SK-N-SH treated with all-trans-retinoic acid at 6 μM for 48 hours (cell line): Measurements from ENCODE around the gene STX3.

Source experiments
- ATAC-seq: fragments of 200-7000 bp; cut with Tn5 transposase; 3 replicates; pipeline ENCODE4 v1.9.1; 2020; ENCODE audit warnings: mild to moderate bottlenecking, moderate library complexity
- ARNTL ChIP-seq: fragments of 450-650 bp; formaldehyde crosslinking; IDR thresholded peaks from 2 replicates; pipeline ENCODE4 v1.5.0; 2020; ENCODE audit warnings: low read depth, mild to moderate bottlenecking, moderate library complexity, borderline replicate concordance
- CREB5 ChIP-seq: fragments of 250-450 bp; sonication (Bioruptor Pico); IDR thresholded peaks from 2 replicates; pipeline ENCODE4 v1.5.1; 2020; ENCODE audit warnings: low read depth, mild to moderate bottlenecking, moderate library complexity
- CSDC2 ChIP-seq: fragments of 250-450 bp; sonication (Bioruptor Pico); IDR thresholded peaks from 2 replicates; pipeline ENCODE4 v1.5.0; 2020; ENCODE audit warnings: mild to moderate bottlenecking, moderate library complexity
- CSRNP3 ChIP-seq: fragments of 250-450 bp; sonication (Bioruptor Pico); IDR thresholded peaks from 2 replicates; pipeline ENCODE4 v1.5.1; 2021; ENCODE audit warnings: mild to moderate bottlenecking, moderate library complexity
- ESRRG ChIP-seq: fragments of 250-450 bp; sonication (Bioruptor Pico); IDR thresholded peaks from 2 replicates; pipeline ENCODE4 v1.6.1; 2021; ENCODE audit warnings: mild to moderate bottlenecking
- GLIS3 ChIP-seq: fragments of 250-450 bp; sonication (Bioruptor Pico); IDR thresholded peaks from 2 replicates; pipeline ENCODE4 v1.5.0; 2020; ENCODE audit warnings: mild to moderate bottlenecking, moderate library complexity
- ISL1 ChIP-seq: fragments of 250-450 bp; sonication (Bioruptor Pico); IDR thresholded peaks from 2 replicates; pipeline ENCODE4 v2.1.2; 2022; ENCODE audit warnings: mild to moderate bottlenecking, moderate library complexity
- OSR1 ChIP-seq: fragments of 250-450 bp; sonication (Bioruptor Pico); IDR thresholded peaks from 2 replicates; pipeline ENCODE4 v1.8.0; 2022; ENCODE audit warnings: moderate library complexity, mild to moderate bottlenecking, inconsistent platforms
- PATZ1 ChIP-seq: fragments of 250-450 bp; sonication (Bioruptor Pico); IDR thresholded peaks from 2 replicates; pipeline ENCODE4 v1.8.0; 2020; ENCODE audit warnings: mild to moderate bottlenecking, moderate library complexity, borderline replicate concordance
- POU6F1 ChIP-seq: fragments of 250-450 bp; sonication (Bioruptor Pico); IDR thresholded peaks from 2 replicates; pipeline ENCODE4 v1.8.0; 2021; ENCODE audit warnings: low read depth, mild to moderate bottlenecking, moderate library complexity, borderline replicate concordance
- PPARA ChIP-seq: fragments of 250-450 bp; sonication (Bioruptor Pico); IDR thresholded peaks from 2 replicates; pipeline ENCODE4 v1.5.0; 2020; ENCODE audit warnings: mild to moderate bottlenecking, borderline replicate concordance
- RARB ChIP-seq: fragments of 250-450 bp; sonication (Bioruptor Pico); IDR thresholded peaks from 2 replicates; pipeline ENCODE4 v1.8.0; 2021; ENCODE audit warnings: mild to moderate bottlenecking, moderate library complexity
- TCF4 ChIP-seq: fragments of 250-450 bp; sonication (Bioruptor Pico); IDR thresholded peaks from 2 replicates; pipeline ENCODE4 v1.8.0; 2021; ENCODE audit warnings: mild to moderate bottlenecking, moderate library complexity, borderline replicate concordance
- TOX ChIP-seq: fragments of 250-450 bp; sonication (Bioruptor Pico); IDR thresholded peaks from 2 replicates; pipeline ENCODE4 v1.8.0; 2021; ENCODE audit warnings: mild to moderate bottlenecking, moderate library complexity, borderline replicate concordance
- TSHZ2 ChIP-seq: fragments of 250-450 bp; sonication (Bioruptor Pico); IDR thresholded peaks from 2 replicates; pipeline ENCODE4 v1.5.0; 2020; ENCODE audit warnings: mild to moderate bottlenecking, moderate library complexity
- ZC3H10 ChIP-seq: fragments of 250-450 bp; sonication (Bioruptor Pico); IDR thresholded peaks from 2 replicates; pipeline ENCODE4 v1.5.1; 2021; ENCODE audit warnings: mild to moderate bottlenecking, moderate library complexity
- ZFP3 ChIP-seq: fragments of 250-450 bp; sonication (Bioruptor Pico); IDR thresholded peaks from 2 replicates; pipeline ENCODE4 v1.5.0; 2020; ENCODE audit warnings: mild to moderate bottlenecking, moderate library complexity
- ZFP30 ChIP-seq: fragments of 450-650 bp; formaldehyde crosslinking; IDR thresholded peaks from 2 replicates; pipeline ENCODE4 v1.5.0; 2022; ENCODE audit warnings: mild to moderate bottlenecking, moderate library complexity
- ZNF70 ChIP-seq: fragments of 450-650 bp; formaldehyde crosslinking; IDR thresholded peaks from 2 replicates; pipeline ENCODE4 v1.5.0; 2020; ENCODE audit warnings: mild to moderate bottlenecking, moderate library complexity
- ZNF8 ChIP-seq: fragments of 450-650 bp; formaldehyde crosslinking; IDR thresholded peaks from 2 replicates; pipeline ENCODE4 v1.5.0; 2020; ENCODE audit warnings: mild to moderate bottlenecking, moderate library complexity

STX3 gene

GRCh38 chr11:59845399-59845798 is 90.2 kb downstream of the STX3 start, which contains the start of gene CBLIF:
TSS of gene CBLIF (minus strand) at chr11:59845499. CDS start at chr11:59845453, 46 bp downstream.
- no peak for ATAC-seq
- TF ChIP-seq ESRRG (CRISPR knock-in tag) (no peak), TCF4 (CRISPR knock-in tag) (no peak), CREB5 (CRISPR knock-in tag) (no peak), TSHZ2 (CRISPR knock-in tag) (no peak), ZFP30 (CRISPR knock-in tag) (no peak), ZFP3 (CRISPR knock-in tag) (no peak), ZNF70 (CRISPR knock-in tag) (no peak), POU6F1 (no peak), ZC3H10 (CRISPR knock-in tag) (no peak), ISL1 (CRISPR knock-in tag) (no peak), TOX (CRISPR knock-in tag) (no peak), CSDC2 (CRISPR knock-in tag) (no peak)

- ATAC-seq = no peak
- TF ChIP-seq TCF4 (CRISPR knock-in tag) = no peak
- TF ChIP-seq POU6F1 = no peak
- TF ChIP-seq ZC3H10 (CRISPR knock-in tag) = no peak
- no peak for TF ChIP-seq ESRRG (CRISPR knock-in tag)
- TF ChIP-seq GLIS3 (CRISPR knock-in tag) = no peak
- TF ChIP-seq ARNTL (CRISPR knock-in tag) = no peak
- no peak for TF ChIP-seq ZNF8 (CRISPR knock-in tag)
- TF ChIP-seq RARB (CRISPR knock-in tag) = no peak
- TF ChIP-seq ZNF70 (CRISPR knock-in tag) = no peak
- TF ChIP-seq TOX (CRISPR knock-in tag) = no peak
- TF ChIP-seq PPARA (CRISPR knock-in tag) = no peak
- TF ChIP-seq ZFP3 (CRISPR knock-in tag) = no peak
- TF ChIP-seq OSR1 (CRISPR knock-in tag) = no peak
- TF ChIP-seq PATZ1 (CRISPR knock-in tag) = no peak
- TF ChIP-seq TSHZ2 (CRISPR knock-in tag) = no peak
- TF ChIP-seq CSRNP3 = no peak
- TF ChIP-seq, all 23 proteins: peak for 0
Observed at GRCh38 chr11:59846556-59846955, 91.4 kb downstream of the STX3 start.
